H9 (cell line): ENCODE results near the gene ZNF101. TPM values are rescaled to one million over a fixed set of nuclear protein-coding genes. Genes with fewer than 3 reads are reported as not detected.

Source experiments
- DNase-seq: peaks from one replicate; pipeline ENCODE4 v3.0.0-alpha.2; 2017
- H2AFZ ChIP-seq: one replicate; pipeline ENCODE4 v1.6.1; 2013; ENCODE audit warnings: mild to moderate bottlenecking, low read length, control low read depth, moderate library complexity
- H2AK5ac ChIP-seq: 2 replicates; pipeline ENCODE4 v1.6.1; 2013; ENCODE audit warnings: low read length, control low read depth, mixed read lengths; ENCODE audit not compliant: insufficient read length
- H2BK120ac ChIP-seq: one replicate; pipeline ENCODE4 v1.6.1; 2013; ENCODE audit warnings: low read depth, mild to moderate bottlenecking, low read length, control low read depth, inconsistent platforms; ENCODE audit not compliant: poor library complexity, severe bottlenecking
- H2BK12ac ChIP-seq: 2 replicates; pipeline ENCODE4 v1.6.1; 2013; ENCODE audit warnings: low read length, control low read depth, mixed read lengths, low read depth; ENCODE audit not compliant: insufficient read length
- H2BK15ac ChIP-seq: 2 replicates; pipeline ENCODE4 v1.6.1; 2013; ENCODE audit warnings: low read depth, low read length, control low read depth
- H2BK20ac ChIP-seq: one replicate; pipeline ENCODE4 v1.6.1; 2013; ENCODE audit warnings: low read depth, mild to moderate bottlenecking, low read length, control low read depth, inconsistent platforms; ENCODE audit not compliant: poor library complexity, severe bottlenecking
- H2BK5ac ChIP-seq: 2 replicates; pipeline ENCODE4 v1.6.1; 2013; ENCODE audit warnings: low read length, control low read depth, mixed read lengths; ENCODE audit not compliant: insufficient read length
- H3K14ac ChIP-seq: 2 replicates; pipeline ENCODE4 v1.6.1; 2013; ENCODE audit warnings: low read length, control low read depth; ENCODE audit not compliant: insufficient read depth
- H3K18ac ChIP-seq: 2 replicates; pipeline ENCODE4 v1.6.1; 2013; ENCODE audit warnings: low read depth, mild to moderate bottlenecking, mixed read lengths, low read length, control low read depth; ENCODE audit not compliant: insufficient read length
- H3K23ac ChIP-seq: 2 replicates; pipeline ENCODE4 v1.6.1; 2013; ENCODE audit warnings: low read length, control low read depth, mixed read lengths, low read depth; ENCODE audit not compliant: insufficient read length
- H3K23me2 ChIP-seq: 2 replicates; pipeline ENCODE4 v1.6.1; 2013; ENCODE audit warnings: low read depth, mild to moderate bottlenecking, mixed read lengths, low read length, control low read depth; ENCODE audit not compliant: insufficient read length, poor library complexity, severe bottlenecking
- H3K27ac ChIP-seq: 2 replicates; pipeline ENCODE4 v1.5.1; 2013; ENCODE audit warnings: low read length, control low read depth, mixed read lengths, low read depth; ENCODE audit not compliant: insufficient read length
- H3K27me3 ChIP-seq: 2 replicates; pipeline ENCODE4 v1.6.1; 2013; ENCODE audit warnings: low read length, control low read depth, inconsistent platforms; ENCODE audit not compliant: insufficient read depth
- H3K4ac ChIP-seq: 2 replicates; pipeline ENCODE4 v1.6.1; 2013; ENCODE audit warnings: low read depth, mild to moderate bottlenecking, control low read depth, inconsistent platforms, low read length, moderate library complexity
- H3K4me1 ChIP-seq: 2 replicates; pipeline ENCODE4 v1.6.1; 2013; ENCODE audit warnings: low read length, control low read depth, inconsistent platforms; ENCODE audit not compliant: insufficient read depth
- H3K4me2 ChIP-seq: 2 replicates; pipeline ENCODE4 v1.6.1; 2013; ENCODE audit warnings: low read length, control low read depth, mixed read lengths; ENCODE audit not compliant: insufficient read length, insufficient read depth
- H3K56ac ChIP-seq: 2 replicates; pipeline ENCODE4 v1.6.1; 2013; ENCODE audit warnings: low read depth, mild to moderate bottlenecking, mixed read lengths, low read length, control low read depth; ENCODE audit not compliant: insufficient read length
- H3K79me1 ChIP-seq: 2 replicates; pipeline ENCODE4 v1.6.1; 2013; ENCODE audit warnings: low read depth, mild to moderate bottlenecking, moderate library complexity, low read length, control low read depth, inconsistent platforms; ENCODE audit not compliant: insufficient read depth, poor library complexity, severe bottlenecking
- H3K79me2 ChIP-seq: 2 replicates; pipeline ENCODE4 v1.6.1; 2013; ENCODE audit warnings: low read length, control low read depth, inconsistent platforms; ENCODE audit not compliant: insufficient read depth
- H3K9ac ChIP-seq: 2 replicates; pipeline ENCODE4 v1.6.1; 2013; ENCODE audit warnings: low read length, control low read depth, mixed read lengths; ENCODE audit not compliant: insufficient read length; ENCODE audit errors: extremely low read depth
- H3K9me3 ChIP-seq: one replicate; pipeline ENCODE4 v1.6.1; 2013; ENCODE audit warnings: low read depth, low read length, inconsistent platforms; ENCODE audit not compliant: control insufficient read depth
- H3T11ph ChIP-seq: one replicate; pipeline ENCODE4 v1.6.1; 2013; ENCODE audit warnings: mild to moderate bottlenecking, low read length, control low read depth, inconsistent platforms
- H4K20me1 ChIP-seq: one replicate; pipeline ENCODE4 v1.6.1; 2013; ENCODE audit not compliant: control insufficient read depth, insufficient read length, insufficient read depth
- H4K5ac ChIP-seq: 2 replicates; pipeline ENCODE4 v1.6.1; 2013; ENCODE audit warnings: low read depth, mild to moderate bottlenecking, mixed read lengths, low read length, control low read depth; ENCODE audit not compliant: insufficient read length
- H4K8ac ChIP-seq: replicated peaks from 2 replicates; pipeline ENCODE4 v1.6.1; 2013; ENCODE audit warnings: low read length, control low read depth, mixed read lengths, low read depth; ENCODE audit not compliant: insufficient read length
- H4K91ac ChIP-seq: 2 replicates; pipeline ENCODE4 v1.6.1; 2013; ENCODE audit warnings: low read depth, mild to moderate bottlenecking, moderate library complexity, mixed read lengths, low read length, control low read depth; ENCODE audit not compliant: insufficient read length
- H3K27ac Mint-ChIP-seq, 3 experiments: 2 replicates in 2 of 3; 3 replicates in 1 of 3; pipeline ENCODE4 v1.8.0; 2020 to 2021; ENCODE audit warnings: mixed read lengths in 3 of 3, mild to moderate bottlenecking in 1 of 3, moderate library complexity in 1 of 3
- H3K27me3 Mint-ChIP-seq: 2 replicates; pipeline ENCODE4 v1.8.0; 2021; ENCODE audit warnings: low read depth, mild to moderate bottlenecking, moderate library complexity, mixed read lengths
- H3K36me3 Mint-ChIP-seq, 3 experiments: 2 replicates in 2 of 3; 3 replicates in 1 of 3; pipeline ENCODE4 v1.8.0; 2020 to 2021; ENCODE audit warnings: low read depth in 3 of 3, mixed read lengths in 3 of 3; ENCODE audit not compliant: insufficient read depth in 1 of 3
- H3K4me1 Mint-ChIP-seq, 2 experiments: 2 replicates each; pipeline ENCODE4 v1.8.0; 2020; ENCODE audit warnings: mixed read lengths in 2 of 2
- H3K4me3 Mint-ChIP-seq, 2 experiments: 2 replicates in 1 of 2; 3 replicates in 1 of 2; pipeline ENCODE4 v1.8.0; 2020 to 2021; ENCODE audit warnings: mild to moderate bottlenecking in 2 of 2, mixed read lengths in 2 of 2, moderate library complexity in 1 of 2
- H3K9me3 Mint-ChIP-seq, 2 experiments: 2 replicates in 1 of 2; 3 replicates in 1 of 2; pipeline ENCODE4 v1.8.0; 2020; ENCODE audit warnings: mild to moderate bottlenecking in 2 of 2, mixed read lengths in 2 of 2, moderate library complexity in 1 of 2
- WGBS: extraction: QIAGEN DNeasy Blood & Tissue Kit; methylation state at CpG from one replicate; pipeline ENCODE4 v1.1.7; 2013; ENCODE audit warnings: missing lambda C conversion rate, low lambda C conversion rate, mixed read lengths; ENCODE audit not compliant: insufficient read length; ENCODE audit errors: extremely low coverage; 5-methylcytosine and 5-hydroxymethylcytosine counted together
- total RNA-seq: library from RNA; stranded (reverse); gene quantifications from 2 replicates; pipeline ENCODE4 v1.2.1, GENCODE V29; 2021
- TF ChIP-seq, protein P1 (sequence below): fragments of 200-600 bp; sonication (generic); conservative IDR thresholded peaks from 3 replicates; pipeline ENCODE4 v1.8.0; 2021; ENCODE audit warnings: antibody characterized with exemption, mild to moderate bottlenecking

The ZNF101 gene
- total RNA-seq, 1 experiment from 2014 or later = 46.9 TPM

DNA sequence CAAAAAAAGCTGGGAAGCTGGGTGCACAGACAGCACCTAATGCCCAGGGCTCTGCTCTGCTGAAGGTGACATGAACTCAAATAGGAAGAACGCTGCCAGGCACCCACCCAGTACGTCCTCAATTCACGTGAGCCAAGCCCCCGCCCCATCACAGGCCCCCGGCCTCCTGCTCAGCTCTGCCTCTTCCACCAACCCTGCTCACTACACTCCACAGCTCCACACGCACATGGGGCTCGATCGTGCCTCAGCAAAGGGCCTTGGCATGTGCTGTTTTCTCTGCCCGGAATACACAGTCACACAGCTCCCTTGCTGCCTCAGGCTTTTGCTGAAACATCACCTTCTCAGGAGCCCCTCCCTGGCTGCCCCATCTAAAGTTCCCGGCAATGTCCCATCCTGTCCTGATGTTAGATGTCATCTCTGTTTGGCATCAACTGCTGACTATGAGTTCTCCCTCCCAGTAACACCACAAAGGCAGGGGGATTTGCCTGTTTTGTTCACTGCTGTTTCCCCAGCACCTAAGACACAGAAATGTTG is 7.4 kb upstream of the ZNF101 start:
- H3K4me2 ChIP-seq = peak overlapping the region; percentile 89
- H4K20me1 ChIP-seq = no peaks in the 10 kb centered on the region
- no peak overlapping the region for H3K56ac ChIP-seq
- H3K4me1 ChIP-seq = peaks cover 6% of the 10 kb centered on the region; the same call in 1 of the 2 replicates
- peaks cover 5% of the 10 kb centered on the region for H3K79me1 ChIP-seq
- no peak overlapping the region for H2BK120ac ChIP-seq
- H3K36me3 Mint-ChIP-seq = peaks cover 29 to 50% (median 44%) of the 10 kb centered on the region in 3 experiments
- no peak overlapping the region for H2BK20ac ChIP-seq
- H3K27me3 ChIP-seq = no peaks in the 10 kb centered on the region
- peak overlapping the region in 2 of 3 experiments; percentile 9 to 48; a peak in 2 of 7 replicates for H3K27ac Mint-ChIP-seq
- TF ChIP-seq, protein P1, sequence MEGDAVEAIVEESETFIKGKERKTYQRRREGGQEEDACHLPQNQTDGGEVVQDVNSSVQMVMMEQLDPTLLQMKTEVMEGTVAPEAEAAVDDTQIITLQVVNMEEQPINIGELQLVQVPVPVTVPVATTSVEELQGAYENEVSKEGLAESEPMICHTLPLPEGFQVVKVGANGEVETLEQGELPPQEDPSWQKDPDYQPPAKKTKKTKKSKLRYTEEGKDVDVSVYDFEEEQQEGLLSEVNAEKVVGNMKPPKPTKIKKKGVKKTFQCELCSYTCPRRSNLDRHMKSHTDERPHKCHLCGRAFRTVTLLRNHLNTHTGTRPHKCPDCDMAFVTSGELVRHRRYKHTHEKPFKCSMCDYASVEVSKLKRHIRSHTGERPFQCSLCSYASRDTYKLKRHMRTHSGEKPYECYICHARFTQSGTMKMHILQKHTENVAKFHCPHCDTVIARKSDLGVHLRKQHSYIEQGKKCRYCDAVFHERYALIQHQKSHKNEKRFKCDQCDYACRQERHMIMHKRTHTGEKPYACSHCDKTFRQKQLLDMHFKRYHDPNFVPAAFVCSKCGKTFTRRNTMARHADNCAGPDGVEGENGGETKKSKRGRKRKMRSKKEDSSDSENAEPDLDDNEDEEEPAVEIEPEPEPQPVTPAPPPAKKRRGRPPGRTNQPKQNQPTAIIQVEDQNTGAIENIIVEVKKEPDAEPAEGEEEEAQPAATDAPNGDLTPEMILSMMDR = no peak
- H4K91ac ChIP-seq = no peak overlapping the region
- WGBS = no CpG with 5 or more reads among the region's 10 CpGs
- H3K4ac ChIP-seq = no peak overlapping the region
- H3T11ph ChIP-seq = no peak overlapping the region
- no peak overlapping the region for H2AK5ac ChIP-seq
- H3K14ac ChIP-seq = no peak overlapping the region
- H2BK15ac ChIP-seq = no peak overlapping the region
- H3K23me2 ChIP-seq = no peaks in the 10 kb centered on the region
- no peak overlapping the region for H2BK5ac ChIP-seq
- H3K18ac ChIP-seq = no peak overlapping the region
- H3K9me3 Mint-ChIP-seq = no peaks in the 10 kb centered on the region
- no peaks in the 10 kb centered on the region for H3K9me3 ChIP-seq
- peak; percentile 24 for DNase-seq
- H3K4me1 Mint-ChIP-seq = peaks cover 19 to 20% of the 10 kb centered on the region in 2 experiments
- H4K8ac ChIP-seq = no peak overlapping the region
- no peaks in the 10 kb centered on the region for H3K27me3 Mint-ChIP-seq
- no peak overlapping the region for H3K23ac ChIP-seq
- H2BK12ac ChIP-seq = no peak overlapping the region
- no peak overlapping the region for H3K9ac ChIP-seq
- peaks cover 20% of the 10 kb centered on the region; the same call in 1 of the 2 replicates for H3K79me2 ChIP-seq
- no peak overlapping the region for H3K27ac ChIP-seq
- H3K4me3 Mint-ChIP-seq = peak overlapping the region; percentile 86 to 95
- no peak overlapping the region for H2AFZ ChIP-seq
- no peak overlapping the region for H4K5ac ChIP-seq
